ENCODE measurements around the gene CPNE1. TPM values are rescaled to one million over a fixed set of nuclear protein-coding genes. Genes with fewer than 3 reads are reported as not detected.

Gene CPNE1
- total RNA-seq, 1 experiment from 2014 or later, result 155 TPM

GRCh38 chr20:35598899-35599775 lies 65.6 kb downstream of the CPNE1 start:
- no peaks in the 10 kb centered on the region for H3K4me1 ChIP-seq (ENCODE audit: insufficient read depth, low read length)
- no peak overlapping the region for H2BK120ac ChIP-seq (ENCODE audit: low read depth, low read length, poor library complexity, severe bottlenecking)
- H2BK5ac ChIP-seq (ENCODE audit: insufficient read length, low read length), result no peak overlapping the region
- H2AFZ ChIP-seq (ENCODE audit: low read length), result no peak overlapping the region
- Mint-ChIP-seq H3K36me3 (ENCODE audit: insufficient read depth in 1 of 3, low read depth in 3 of 3) (no peaks in the 10 kb centered on the region; a peak in 1 of 7 replicates), H3K9me3 (no peaks in the 10 kb centered on the region), H3K27me3 (ENCODE audit: low read depth) (peaks cover 66% of the 10 kb centered on the region), H3K4me1 (peaks cover 9 to 14% of the 10 kb centered on the region in 2 experiments; a peak in 3 of 4 replicates), H3K27ac (no peak overlapping the region), H3K4me3 (no peak overlapping the region)
- WGBS (ENCODE audit: extremely low coverage, insufficient read length, low lambda C conversion rate), result no CpG with 5 or more reads among the region's 22 CpGs
- H3K23me2 ChIP-seq (ENCODE audit: insufficient read length, low read depth, low read length, poor library complexity, severe bottlenecking), result peaks cover 16% of the 10 kb centered on the region
- H4K91ac ChIP-seq (ENCODE audit: insufficient read length, low read depth, low read length), result no peak overlapping the region
- H4K8ac ChIP-seq (replicated peaks; ENCODE audit: insufficient read length, low read depth, low read length), result no peak overlapping the region
- no peak overlapping the region for H3K23ac ChIP-seq (ENCODE audit: insufficient read length, low read depth, low read length)
- H3K4ac ChIP-seq (ENCODE audit: low read depth, low read length), result no peak overlapping the region
- H3T11ph ChIP-seq (ENCODE audit: low read length), result no peak overlapping the region
- no peaks in the 10 kb centered on the region for H3K79me2 ChIP-seq (ENCODE audit: insufficient read depth, low read length)
- no peak overlapping the region for H3K14ac ChIP-seq (ENCODE audit: insufficient read depth, low read length)
- H4K5ac ChIP-seq (ENCODE audit: insufficient read length, low read depth, low read length), result no peak overlapping the region
- no peak overlapping the region for H3K56ac ChIP-seq (ENCODE audit: insufficient read length, low read depth, low read length)
- no peak overlapping the region for H3K27ac ChIP-seq (ENCODE audit: insufficient read length, low read depth, low read length)
- no peaks in the 10 kb centered on the region for H4K20me1 ChIP-seq (ENCODE audit: control insufficient read depth, insufficient read depth, insufficient read length)
- no peak overlapping the region for H2BK12ac ChIP-seq (ENCODE audit: insufficient read length, low read depth, low read length)
- H2AK5ac ChIP-seq (ENCODE audit: insufficient read length, low read length), result no peak overlapping the region
- H3K79me1 ChIP-seq (ENCODE audit: insufficient read depth, low read depth, low read length, poor library complexity, severe bottlenecking), result no peaks in the 10 kb centered on the region
- no peak for TF ChIP-seq CTCF (conservative IDR thresholded peaks at IDR 0.05)
- H3K9ac ChIP-seq (ENCODE audit: extremely low read depth, insufficient read length, low read length), result no peak overlapping the region
- no peak overlapping the region for H3K4me2 ChIP-seq (ENCODE audit: insufficient read depth, insufficient read length, low read length)
- H3K27me3 ChIP-seq (ENCODE audit: insufficient read depth, low read length), result peaks cover 12% of the 10 kb centered on the region; the same call in 1 of the 2 replicates
- no peaks in the 10 kb centered on the region for H3K9me3 ChIP-seq (ENCODE audit: control insufficient read depth, low read depth, low read length)
- DNase-seq, result peak; percentile 40
- no peak overlapping the region for H2BK20ac ChIP-seq (ENCODE audit: low read depth, low read length, poor library complexity, severe bottlenecking)
- no peak overlapping the region for H2BK15ac ChIP-seq (ENCODE audit: low read depth, low read length)
- no peak overlapping the region for H3K18ac ChIP-seq (ENCODE audit: insufficient read length, low read depth, low read length)

Measured in H9 (cell line).